GM12878 (cell line): ENCODE results near the gene ANK2.

Source experiments
- BHLHE40 ChIP-seq, 2 experiments: fragments of 450-650 bp in 1 of 2; IDR thresholded peaks; 2 replicates each; pipeline ENCODE4 v1.6.1; 2011 to 2017; ENCODE audit warnings: low read depth in 2 of 2, borderline replicate concordance in 1 of 2, improper control_type of control experiment in 1 of 2, low read length in 1 of 2, mild to moderate bottlenecking in 1 of 2
- EGR1 ChIP-seq, 2 experiments: IDR thresholded peaks; 1 replicate in 1 of 2; 2 replicates in 1 of 2; pipeline ENCODE4 v1.6.1; 2011 to 2012; ENCODE audit warnings: low read depth in 2 of 2, low read length in 2 of 2, borderline replicate concordance in 1 of 2, mild to moderate bottlenecking in 1 of 2, moderate library complexity in 1 of 2
- EZH2 ChIP-seq: IDR thresholded peaks from 2 replicates; pipeline ENCODE4 v1.6.1; 2012; ENCODE audit warnings: low read depth, mild to moderate bottlenecking, control low read depth, inconsistent platforms, low read length, borderline replicate concordance; ENCODE audit not compliant: control insufficient read depth
- HDGF ChIP-seq: fragments of 450-650 bp; IDR thresholded peaks from 2 replicates; pipeline ENCODE4 v1.6.1; 2016; ENCODE audit warnings: antibody characterized with exemption
- LARP7 ChIP-seq: fragments of 450-650 bp; IDR thresholded peaks from 2 replicates; pipeline ENCODE4 v1.6.1; 2017; ENCODE audit warnings: mild to moderate bottlenecking
- POLR2A ChIP-seq: IDR thresholded peaks from 2 replicates; pipeline ENCODE4 v1.6.1; 2011; ENCODE audit warnings: low read depth, mild to moderate bottlenecking, low read length
- POLR2AphosphoS5 ChIP-seq: IDR thresholded peaks from 2 replicates; pipeline ENCODE4 v1.6.1; 2011; ENCODE audit warnings: mild to moderate bottlenecking, low read length, inconsistent platforms
- RCOR1 ChIP-seq: conservative IDR thresholded peaks from 2 replicates; pipeline ENCODE4 v1.6.1; 2012; ENCODE audit warnings: low read depth, low read length, improper control_type of control experiment
- TAF1 ChIP-seq: IDR thresholded peaks from 2 replicates; pipeline ENCODE4 v1.6.1; 2011; ENCODE audit warnings: mild to moderate bottlenecking, low read depth, low read length, borderline replicate concordance
- TF ChIP-seq, protein P1 (sequence below), 3 experiments: IDR thresholded peaks in 2 of 3; conservative IDR thresholded peaks in 1 of 3; 2 replicates each; pipeline ENCODE4 v1.5.1; 2011; ENCODE audit warnings: low read depth in 3 of 3, low read length in 3 of 3, mild to moderate bottlenecking in 3 of 3, control low read depth in 2 of 3, moderate library complexity in 2 of 3, inconsistent platforms in 1 of 3, mixed read lengths in 1 of 3; ENCODE audit not compliant: control insufficient read depth in 2 of 3, insufficient read depth in 1 of 3; ENCODE audit errors: extremely low read depth in 1 of 3
- TF ChIP-seq, protein P2 (sequence below): IDR thresholded peaks from 2 replicates; pipeline ENCODE4 v1.6.1; 2012; ENCODE audit warnings: low read depth, low read length, improper control_type of control experiment

- TF ChIP-seq EGR1 (IDR thresholded peaks at IDR 0.05; ENCODE audit: borderline replicate concordance in 1 of 2, low read depth in 2 of 2, low read length in 2 of 2) = no peak
- no peak for TF ChIP-seq LARP7
- TF ChIP-seq, protein P1, sequence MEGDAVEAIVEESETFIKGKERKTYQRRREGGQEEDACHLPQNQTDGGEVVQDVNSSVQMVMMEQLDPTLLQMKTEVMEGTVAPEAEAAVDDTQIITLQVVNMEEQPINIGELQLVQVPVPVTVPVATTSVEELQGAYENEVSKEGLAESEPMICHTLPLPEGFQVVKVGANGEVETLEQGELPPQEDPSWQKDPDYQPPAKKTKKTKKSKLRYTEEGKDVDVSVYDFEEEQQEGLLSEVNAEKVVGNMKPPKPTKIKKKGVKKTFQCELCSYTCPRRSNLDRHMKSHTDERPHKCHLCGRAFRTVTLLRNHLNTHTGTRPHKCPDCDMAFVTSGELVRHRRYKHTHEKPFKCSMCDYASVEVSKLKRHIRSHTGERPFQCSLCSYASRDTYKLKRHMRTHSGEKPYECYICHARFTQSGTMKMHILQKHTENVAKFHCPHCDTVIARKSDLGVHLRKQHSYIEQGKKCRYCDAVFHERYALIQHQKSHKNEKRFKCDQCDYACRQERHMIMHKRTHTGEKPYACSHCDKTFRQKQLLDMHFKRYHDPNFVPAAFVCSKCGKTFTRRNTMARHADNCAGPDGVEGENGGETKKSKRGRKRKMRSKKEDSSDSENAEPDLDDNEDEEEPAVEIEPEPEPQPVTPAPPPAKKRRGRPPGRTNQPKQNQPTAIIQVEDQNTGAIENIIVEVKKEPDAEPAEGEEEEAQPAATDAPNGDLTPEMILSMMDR (IDR thresholded peaks at IDR 0.05 in 2 of 3, conservative IDR thresholded peaks at IDR 0.05 in 1 of 3; ENCODE audit: control insufficient read depth in 2 of 3, extremely low read depth in 1 of 3, insufficient read depth in 1 of 3, low read depth in 3 of 3, low read length in 3 of 3) = no peak
- TF ChIP-seq TAF1 = no peak
- no peak for TF ChIP-seq RCOR1
- no peak for TF ChIP-seq EZH2
- TF ChIP-seq, protein P2, sequence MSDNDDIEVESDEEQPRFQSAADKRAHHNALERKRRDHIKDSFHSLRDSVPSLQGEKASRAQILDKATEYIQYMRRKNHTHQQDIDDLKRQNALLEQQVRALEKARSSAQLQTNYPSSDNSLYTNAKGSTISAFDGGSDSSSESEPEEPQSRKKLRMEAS = no peak
- TF ChIP-seq POLR2A = no peak
- TF ChIP-seq BHLHE40 (IDR thresholded peaks at IDR 0.05; ENCODE audit: borderline replicate concordance in 1 of 2, low read depth in 2 of 2, low read length in 1 of 2) = no peak
- TF ChIP-seq POLR2AphosphoS5 = no peak
- TF ChIP-seq HDGF = no peak
Measured at GRCh38 chr4:113008716-113009115, 40.7 kb upstream of the ANK2 start.
